Ovary (tissue), 9 donors: ENCODE data around the gene MAP3K1. TPM values are rescaled to one million over a fixed set of nuclear protein-coding genes. Genes with fewer than 3 reads are reported as not detected.
"Not testable (repeated sequence)": the region's sequence is repeated elsewhere in the genome, so short reads cannot be mapped to it uniquely, and the experiment has no call there.

ENCODE experiments used
- DNase-seq, 5 donors: peaks; one replicate each; pipeline ENCODE4 v3.0.0-alpha.2; 2019 to 2020
- H3K27ac ChIP-seq, 2 donors: fragments of 200-600 bp; one replicate each; pipeline versions ENCODE4 v1.5.1 to v1.8.0; 2019 to 2022
- H3K27me3 ChIP-seq: fragments of 200-600 bp; one replicate; pipeline ENCODE4 v1.8.0; 2022
- H3K36me3 ChIP-seq: fragments of 200-600 bp; sonication (generic); one replicate; pipeline ENCODE4 v1.5.1; 2019
- H3K4me1 ChIP-seq: one replicate; pipeline ENCODE4 v1.8.1; 2013; ENCODE audit warnings: mild to moderate bottlenecking, moderate library complexity; ENCODE audit not compliant: insufficient read depth
- H3K4me3 ChIP-seq: fragments of 200-600 bp; sonication (generic); one replicate; pipeline ENCODE4 v1.5.1; 2017
- H3K9me3 ChIP-seq, 2 donors: fragments of 200-600 bp in 1 of 2; sonication (generic) in 1 of 2; one replicate each; pipeline versions ENCODE4 v1.5.1 to v1.8.1; 2013 to 2019; ENCODE audit warnings: mild to moderate bottlenecking in 1 of 2, moderate library complexity in 1 of 2
- CTCF ChIP-seq, 3 donors: fragments of 450-650 bp in 2 of 3; fragments of 200-600 bp in 1 of 3; IDR thresholded peaks; one replicate each; pipeline versions ENCODE4 v1.5.1 to v1.8.0; 2016 to 2022; ENCODE audit warnings: antibody characterized with exemption in 3 of 3, mild to moderate bottlenecking in 1 of 3
- EP300 ChIP-seq: sonication (generic); formaldehyde crosslinking; IDR thresholded peaks from one replicate; pipeline ENCODE4 v1.6.1; 2017; ENCODE audit warnings: antibody characterized with exemption
- POLR2A ChIP-seq: fragments of 450-650 bp; IDR thresholded peaks from one replicate; pipeline ENCODE4 v1.6.1; 2017; ENCODE audit warnings: antibody characterized with exemption, mild to moderate bottlenecking, moderate library complexity
- WGBS, 3 donors: extraction: QIAGEN DNeasy Blood & Tissue Kit in 1 of 3; methylation state at CpG; one replicate each; pipeline versions ENCODE4 v1.1.5 to v1.1.7; 2013 to 2017; 5-methylcytosine and 5-hydroxymethylcytosine counted together
- intact Hi-C, 4 donors: fragments of 100-400 bp; cut with DNase I; formaldehyde crosslinking; loops; one replicate each; pipeline versions ENCODE4 v1.11.0 to v1.15.1; 2022 to 2023
- polyA plus RNA-seq, 2 donors: library from polyadenylated mRNA; stranded (reverse); fragments of 200-250 nt in 1 of 2; fragments of 350-450 nt in 1 of 2; fragmentation: Illumina TruSeq in 1 of 2; extraction: RNeasy Lipid Tissue Mini Kit (QIAGEN cat#74804) in 1 of 2; gene quantifications; one replicate each; pipeline ENCODE4 v1.2.3, GENCODE V29; 2013 to 2014
- total RNA-seq, 7 donors: library from RNA; depleted of rRNA in 2 of 7; stranded (reverse); fragments of >200 nt in 2 of 7; fragmentation: NEBNext Ultra II Directional in 3 of 7; extraction: Animal tissue kit (Norgen Biotek cat#: 25700) in 3 of 7; gene quantifications; one replicate each; pipeline versions ENCODE4 v1.1.0 to v1.2.4, GENCODE V29; 2016 to 2023
- donor health status: DM: no; HTN: no; CAD: no; lungs with moderate emphysema.
- donor health status: DM: no; HTN: no; CAD: no.
- donor health status: Bipolar disorder and iron deficiency.
- donor health status: DM: yes; HTN: yes; CAD: no.
- donor health status: DM: no; HTN: no; CAD: no.
- donor health status: DM: yes; HTN: yes; CAD: no.

The MAP3K1 gene
- total and polyA plus RNA-seq, 9 donors: 5.4 to 29.8 (median 21.6) TPM

- intact Hi-C loops: loop anchor here in 2 of 4 donors (5.0 to 10.0 kb wide), 2 partner anchors 333 to 460 kb away; no protein-coding TSS in a partner anchor
Measured at GRCh38 chr5:56817263-56818014, 2.1 kb downstream of the MAP3K1 start.

GRCh38 chr5:56818450-56819037, 3.2 kb downstream of the MAP3K1 start:
- H3K4me3 ChIP-seq: no peak overlapping the region
- no peaks in the 10 kb centered on the region for H3K36me3 ChIP-seq
- no peaks in the 10 kb centered on the region for H3K27me3 ChIP-seq
- TF ChIP-seq CTCF (IDR thresholded peaks at IDR 0.05) (no peak), EP300 (no peak), POLR2A (no peak)
- intact Hi-C loops: loop anchor here in 2 of 4 donors (5.0 to 10.0 kb wide), 2 partner anchors 334 to 461 kb away; no protein-coding TSS in a partner anchor
- peaks cover 6% of the 10 kb centered on the region for H3K4me1 ChIP-seq
- DNase-seq: no peak
- no peaks in the 10 kb centered on the region for H3K9me3 ChIP-seq
- H3K27ac ChIP-seq: no peak overlapping the region
- WGBS, 3 donors: 39 to 48% (median 46%) methylated on average over 3 of the region's 3 CpGs

More at GRCh38 chr5:56817263-56818014, 2.1 kb downstream of the MAP3K1 start:
- 49 to 56% (median 52%) methylated on average over 8 of the region's 8 CpGs for WGBS, 3 donors
- no peak for TF ChIP-seq POLR2A
- no peak for TF ChIP-seq CTCF (IDR thresholded peaks at IDR 0.05)
- no peak for TF ChIP-seq EP300
- peak overlapping the region; percentile 81 for H3K4me3 ChIP-seq
- DNase-seq: no peak
- no peaks in the 10 kb centered on the region for H3K36me3 ChIP-seq
- H3K27me3 ChIP-seq: no peaks in the 10 kb centered on the region
- peaks cover 3% of the 10 kb centered on the region for H3K4me1 ChIP-seq
- no peaks in the 10 kb centered on the region for H3K9me3 ChIP-seq
- H3K27ac ChIP-seq: no peak overlapping the region

- Histone ChIP-seq H3K27me3 (no peaks in the 10 kb centered on the region), H3K4me3 (no peak overlapping the region), H3K4me1 (peaks cover 8% of the 10 kb centered on the region), H3K36me3 (no peaks in the 10 kb centered on the region), H3K27ac (no peak overlapping the region), H3K9me3 (no peaks in the 10 kb centered on the region)
- 71 to 75% (median 73%) methylated on average over 6 of the region's 6 CpGs for WGBS, 3 donors
- intact Hi-C loops: loop anchor here in 2 of 4 donors (5.0 to 10.0 kb wide), 2 partner anchors 334 to 462 kb away; no protein-coding TSS in a partner anchor
- no peak for DNase-seq
- TF ChIP-seq POLR2A: no peak
- TF ChIP-seq EP300: no peak
- TF ChIP-seq CTCF (IDR thresholded peaks at IDR 0.05): no peak
Measured at GRCh38 chr5:56819060-56819881, 3.9 kb downstream of the MAP3K1 start.

GRCh38 chr5:56821868-56822267, 6.5 kb downstream of the MAP3K1 start:
- 90 to 91% (median 91%) methylated on average over 5 of the region's 5 CpGs for WGBS, 3 donors
- H3K27me3 ChIP-seq, DNase-seq, H3K27ac ChIP-seq, H3K36me3 ChIP-seq, intact Hi-C loops, H3K4me3 ChIP-seq, H3K9me3 ChIP-seq: not testable (repeated sequence)
- H3K4me1 ChIP-seq: peaks cover 13% of the 10 kb centered on the region
